GM21825 (cell line): Measurements from ENCODE around the gene LRGUK.
"Not testable (repeated sequence)": the region's sequence is repeated elsewhere in the genome, so short reads cannot be mapped to it uniquely, and the experiment has no call there.

Experiments
- ATAC-seq: cut with Tn5 transposase; IDR thresholded peaks from one replicate; pipeline ENCODE4 v1.9.1; 2021; ENCODE audit warnings: mild to moderate bottlenecking, moderate library complexity; ENCODE audit not compliant: unreplicated experiment

LRGUK gene, protein sequence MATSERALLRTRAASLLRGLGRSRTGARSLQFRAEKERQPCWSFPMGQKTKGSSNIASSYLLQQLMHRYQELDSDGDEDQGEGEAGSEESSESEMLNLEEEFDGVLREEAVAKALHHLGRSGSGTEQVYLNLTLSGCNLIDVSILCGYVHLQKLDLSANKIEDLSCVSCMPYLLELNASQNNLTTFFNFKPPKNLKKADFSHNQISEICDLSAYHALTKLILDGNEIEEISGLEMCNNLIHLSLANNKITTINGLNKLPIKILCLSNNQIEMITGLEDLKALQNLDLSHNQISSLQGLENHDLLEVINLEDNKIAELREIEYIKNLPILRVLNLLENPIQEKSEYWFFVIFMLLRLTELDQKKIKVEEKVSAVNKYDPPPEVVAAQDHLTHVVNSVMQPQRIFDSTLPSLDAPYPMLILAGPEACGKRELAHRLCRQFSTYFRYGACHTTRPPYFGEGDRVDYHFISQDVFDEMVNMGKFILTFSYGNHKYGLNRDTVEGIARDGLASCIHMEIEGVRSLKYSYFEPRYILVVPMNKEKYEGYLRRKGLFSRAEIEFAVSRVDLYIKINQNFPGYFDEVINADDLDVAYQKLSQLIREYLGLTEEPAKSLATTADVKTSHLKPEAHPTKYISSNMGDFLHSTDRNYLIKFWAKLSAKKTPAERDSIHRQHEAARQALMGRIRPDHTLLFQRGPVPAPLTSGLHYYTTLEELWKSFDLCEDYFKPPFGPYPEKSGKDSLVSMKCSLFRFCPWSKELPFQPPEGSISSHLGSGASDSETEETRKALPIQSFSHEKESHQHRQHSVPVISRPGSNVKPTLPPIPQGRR

GRCh38 chr7:134126966-134127848, at the start of gene LRGUK:
TSS of gene LRGUK (plus strand) at chr7:134127340. CDS start at chr7:134127368, 28 bp downstream.
- ATAC-seq, result peak; percentile 100

GRCh38 chr7:134077560-134077959, 49.6 kb upstream of the LRGUK start:
- ATAC-seq, result not testable (repeated sequence)

DNA sequence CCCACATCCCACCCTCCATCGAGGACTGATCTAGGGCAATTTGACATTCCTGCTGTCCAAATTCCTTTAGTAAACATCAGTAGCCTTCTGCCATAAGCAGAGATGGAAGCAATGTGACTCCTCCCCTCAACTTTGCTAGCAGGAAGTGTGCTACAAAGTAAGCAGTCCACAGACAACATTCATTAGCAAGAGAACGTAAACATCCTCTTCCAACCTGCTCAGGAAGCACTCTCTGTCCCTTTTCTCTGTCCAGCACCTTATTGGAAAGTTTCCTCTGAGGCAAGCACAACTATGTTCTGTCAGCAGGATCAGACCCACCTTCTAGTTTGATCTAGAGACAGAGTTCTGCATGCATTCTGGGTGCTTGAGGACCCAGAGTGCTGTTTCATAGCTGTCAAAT, 48.1 kb upstream of the LRGUK start:
- no peak for ATAC-seq

DNA sequence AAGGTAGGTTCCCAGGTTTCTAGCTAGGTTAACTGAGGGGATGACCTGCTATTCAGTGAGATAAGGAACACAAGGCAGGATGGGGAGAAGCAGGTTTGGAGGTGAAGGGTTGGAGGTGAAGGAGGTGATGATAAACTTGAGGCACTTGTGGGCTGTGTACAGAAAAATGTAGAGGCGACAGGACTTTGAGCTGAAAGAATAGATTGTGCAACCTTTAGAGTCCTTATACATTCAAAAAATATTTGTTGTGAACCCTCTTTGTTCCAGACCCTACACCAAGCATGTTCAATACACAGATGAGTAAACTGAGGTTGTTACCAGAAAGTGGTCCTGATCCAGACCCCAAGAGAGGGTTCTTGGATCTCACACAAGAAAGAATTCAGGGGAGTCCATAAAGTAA, 45.4 kb upstream of the LRGUK start:
- ATAC-seq, result no peak

GRCh38 chr7:134083766-134084487, 43.2 kb upstream of the LRGUK start:
- no peak for ATAC-seq

DNA sequence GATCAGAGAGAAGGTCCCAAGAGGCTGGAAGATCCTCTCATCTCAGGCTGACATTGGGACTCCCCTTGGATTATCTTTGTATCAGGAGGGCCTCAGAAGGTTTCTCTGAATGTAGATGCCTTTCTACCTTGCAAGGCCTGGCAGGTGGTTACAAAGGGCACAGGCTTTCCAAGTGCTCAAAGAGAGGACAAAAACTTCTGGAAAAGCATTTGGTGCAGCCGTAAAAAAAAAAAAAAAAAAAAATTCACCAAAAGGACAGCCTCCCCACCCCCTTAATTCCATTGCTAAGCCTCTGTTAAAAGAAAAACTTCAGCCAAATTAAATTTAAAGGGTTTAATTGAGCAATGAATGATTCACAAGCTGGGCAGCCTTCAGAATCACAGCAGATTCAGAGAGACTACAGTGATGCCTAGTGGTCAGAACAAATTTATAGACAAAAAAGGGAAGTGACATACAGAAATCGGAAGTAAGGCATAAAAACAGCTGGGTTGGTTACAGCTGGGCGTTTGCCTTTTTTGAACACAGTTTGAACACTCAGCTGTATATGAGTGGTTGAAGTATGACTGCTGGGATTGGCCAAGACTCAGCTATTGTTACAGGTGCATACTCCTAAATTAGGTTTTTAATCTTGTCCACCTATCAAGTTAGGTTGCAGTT, 42.5 kb upstream of the LRGUK start:
- no peak for ATAC-seq

GRCh38 chr7:134085311-134085710, 41.8 kb upstream of the LRGUK start:
- ATAC-seq, result no peak

GRCh38 chr7:134086998-134087735, 40.0 kb upstream of the LRGUK start:
- no peak for ATAC-seq

- ATAC-seq, result no peak
Observed at GRCh38 chr7:134088199-134088598, 38.9 kb upstream of the LRGUK start.

DNA sequence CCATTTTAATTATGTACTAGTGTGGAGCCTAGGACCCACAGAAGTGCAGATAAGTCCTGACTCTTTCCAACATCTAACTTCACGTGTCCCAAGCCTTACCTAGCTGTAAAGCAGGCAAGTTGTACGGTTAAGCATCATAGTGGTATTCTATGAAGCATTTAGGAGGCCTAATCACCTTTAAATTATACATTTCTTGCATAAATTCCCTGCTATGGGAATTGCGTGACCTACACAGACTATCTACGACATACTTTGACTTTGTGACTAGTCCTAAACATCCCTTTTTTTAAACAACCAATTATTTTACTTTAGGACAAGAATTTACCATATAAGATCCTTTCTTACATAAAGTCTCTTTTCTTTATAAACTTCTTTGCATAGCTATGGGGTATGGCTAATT, 37.7 kb upstream of the LRGUK start:
- no peak for ATAC-seq

DNA sequence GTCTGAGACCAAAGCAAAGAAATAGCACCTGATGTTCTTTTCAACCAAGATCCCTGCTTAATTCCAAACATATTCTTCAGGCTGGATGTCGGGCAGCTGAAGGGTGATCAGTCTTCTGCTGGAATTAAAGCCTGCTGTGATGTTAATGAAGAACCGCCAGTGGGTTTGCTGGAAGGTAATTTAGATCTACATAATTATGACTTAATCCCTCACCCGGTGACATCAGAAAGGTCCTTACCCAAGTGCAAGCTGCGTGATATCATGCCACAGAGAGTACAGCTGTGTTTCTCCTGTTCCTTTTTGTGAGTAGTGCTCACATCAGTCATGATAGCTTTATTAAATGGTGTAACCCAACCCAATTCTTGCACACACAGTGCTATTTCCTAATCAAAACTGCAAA, 29.1 kb upstream of the LRGUK start:
- ATAC-seq, result no peak

- no peak for ATAC-seq
Observed at GRCh38 chr7:134101716-134102115, 25.4 kb upstream of the LRGUK start.

GRCh38 chr7:134104166-134104565, 23.0 kb upstream of the LRGUK start:
- ATAC-seq, result no peak

DNA sequence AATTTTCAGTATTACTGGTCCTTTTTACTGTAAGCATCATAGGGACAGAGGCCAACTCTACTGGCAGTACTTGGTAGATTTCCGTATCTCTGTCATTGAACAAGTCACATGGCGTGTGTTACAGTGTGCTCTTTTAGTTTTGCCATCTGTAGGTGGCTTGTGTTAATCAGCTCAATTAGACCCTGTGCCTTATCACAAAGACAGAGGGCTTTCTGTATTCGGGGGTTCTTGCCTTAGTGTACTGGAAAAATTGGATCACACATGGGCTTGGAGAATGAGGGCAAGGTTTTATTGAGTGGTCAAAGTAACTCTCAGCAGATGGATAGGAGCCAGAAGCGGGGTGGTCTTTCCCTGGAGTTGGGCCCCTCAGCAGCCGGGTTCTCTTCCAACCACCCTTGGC, 21.3 kb upstream of the LRGUK start:
- no peak for ATAC-seq

DNA sequence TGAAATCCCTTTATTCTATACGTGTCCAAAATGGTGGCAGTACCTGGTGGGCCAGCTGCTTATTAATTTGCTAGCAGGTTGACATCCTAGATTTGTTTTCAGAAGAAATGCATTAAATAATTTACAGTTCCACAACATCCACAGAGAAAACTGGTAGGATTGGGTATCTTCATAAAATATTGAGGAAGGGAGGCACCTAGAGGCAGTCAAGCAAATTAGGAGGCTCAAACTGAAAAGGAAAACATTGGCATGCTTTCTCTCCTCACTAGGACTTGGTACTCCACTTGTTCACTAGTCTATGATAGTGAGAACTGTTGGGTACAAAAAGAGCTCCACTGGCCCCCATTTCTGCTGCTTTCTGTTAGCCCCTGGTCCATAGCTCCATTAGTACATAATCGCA, 18.3 kb upstream of the LRGUK start:
- ATAC-seq, result no peak

DNA sequence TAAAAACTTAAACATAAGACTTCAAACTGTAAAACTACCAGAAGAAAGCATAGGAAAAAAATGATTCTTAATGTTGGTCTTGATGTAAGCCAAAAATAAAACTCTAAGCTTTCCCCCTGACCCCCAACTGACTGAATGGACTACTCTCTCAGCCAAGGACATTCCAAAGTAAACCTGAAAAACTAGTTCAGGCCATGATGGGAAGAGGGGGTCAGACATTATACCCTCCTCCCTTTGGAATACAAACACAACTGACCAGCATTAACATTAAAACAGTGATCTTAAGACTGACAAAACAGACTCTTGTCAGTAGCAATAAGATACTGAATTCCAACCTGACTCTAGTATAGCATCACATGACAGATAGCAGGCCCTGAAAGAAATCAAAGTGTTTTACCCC, 13.5 kb upstream of the LRGUK start:
- no peak for ATAC-seq

DNA sequence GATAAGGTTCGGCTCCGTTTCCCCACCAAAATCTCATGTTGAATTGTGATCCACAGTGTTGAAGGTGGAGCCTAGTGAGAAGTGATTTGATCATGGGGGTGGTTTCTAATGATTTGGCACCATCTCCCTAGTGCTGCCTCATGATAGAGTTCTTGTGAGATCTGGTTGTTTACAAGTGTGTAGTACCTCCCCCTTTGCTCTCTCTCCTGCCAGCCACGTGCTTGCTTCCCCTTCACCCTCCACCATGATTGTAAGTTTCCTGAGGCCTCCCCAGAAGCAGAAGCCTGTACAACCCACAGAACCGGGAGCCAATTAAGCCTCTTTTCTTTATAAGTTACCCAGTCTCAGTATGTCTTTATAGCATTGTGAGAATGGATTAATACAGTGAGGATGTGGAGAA, 12.1 kb upstream of the LRGUK start:
- no peak for ATAC-seq

DNA sequence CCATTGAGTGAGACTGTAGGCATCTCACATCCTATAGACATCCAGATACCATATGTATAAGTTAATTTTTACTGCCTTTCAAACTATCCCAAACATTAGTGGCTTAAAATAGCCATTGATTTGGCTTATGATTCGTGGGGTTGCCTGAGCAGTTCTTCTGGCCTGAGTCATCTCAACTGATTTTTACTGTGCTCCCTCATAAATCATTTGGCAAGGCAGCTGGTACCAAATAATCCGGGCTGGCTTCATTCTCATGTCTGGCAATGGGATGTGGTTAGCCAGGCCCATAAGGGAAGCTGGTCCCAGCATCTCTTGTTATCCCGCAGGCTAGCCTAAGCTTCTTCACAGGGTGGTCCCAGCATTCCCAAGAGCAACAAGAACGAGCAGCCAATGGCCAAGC, 6.7 kb upstream of the LRGUK start:
- ATAC-seq, result no peak

DNA sequence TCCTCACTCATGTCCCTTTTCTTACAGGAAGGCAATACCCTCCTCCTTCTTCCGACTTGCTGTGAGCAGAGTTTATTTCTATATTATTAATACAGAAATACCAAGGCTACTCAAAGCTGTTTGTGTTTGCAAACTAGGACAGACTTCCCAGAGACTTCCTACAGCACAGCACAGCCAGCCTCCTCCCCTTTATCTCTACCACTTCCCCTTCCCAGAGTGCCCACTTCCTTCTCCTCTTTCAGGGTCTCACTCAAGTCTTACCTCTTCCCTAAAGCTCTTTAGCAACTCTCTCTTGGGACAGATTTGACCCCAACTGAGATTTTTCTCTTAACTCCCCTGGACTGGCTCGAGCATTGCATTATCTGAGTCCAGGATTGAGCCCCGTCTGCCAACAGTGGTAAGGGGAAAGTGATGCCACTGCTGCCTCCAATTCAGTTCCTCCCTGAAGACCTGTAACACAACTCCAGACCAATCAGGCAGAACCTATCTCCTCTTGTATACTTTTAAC, 5.5 kb upstream of the LRGUK start:
- no peak for ATAC-seq
